NCI-H2107 treated with DMSO at 0.1 percent for 48 hours (cell line): ENCODE results near the gene LOXHD1.

ENCODE experiments used
- DNase-seq: peaks from one replicate; lab custom pipeline; 2025; ENCODE audit not compliant: unreplicated experiment; lab: John Stamatoyannopoulos, UW

Gene LOXHD1

GRCh38 chr18:46449499-46449898, 207.5 kb downstream of the LOXHD1 start:
- DNase-seq, result no peak

DNA sequence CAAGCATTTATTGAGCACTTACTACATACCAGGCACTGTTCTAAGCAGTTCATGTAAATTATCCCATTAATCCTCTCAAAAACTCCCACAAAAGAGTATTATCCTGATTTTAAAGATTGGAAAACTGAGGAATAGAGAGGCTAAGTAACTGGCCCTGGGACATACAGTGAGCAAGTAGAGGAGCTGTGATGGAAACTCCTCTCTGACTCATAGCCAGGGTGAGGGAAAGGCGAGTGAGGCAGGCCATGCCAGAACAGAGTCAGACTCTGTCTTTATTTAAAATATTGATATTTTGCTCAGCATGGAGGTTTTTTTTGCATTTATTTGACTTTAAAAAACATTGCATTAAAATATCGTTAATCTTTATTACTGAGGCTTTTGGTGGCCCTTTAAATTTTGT, 208.0 kb downstream of the LOXHD1 start:
- no peak for DNase-seq

- DNase-seq, result no peak
Measured at GRCh38 chr18:46448347-46448746, 208.7 kb downstream of the LOXHD1 start.

DNA sequence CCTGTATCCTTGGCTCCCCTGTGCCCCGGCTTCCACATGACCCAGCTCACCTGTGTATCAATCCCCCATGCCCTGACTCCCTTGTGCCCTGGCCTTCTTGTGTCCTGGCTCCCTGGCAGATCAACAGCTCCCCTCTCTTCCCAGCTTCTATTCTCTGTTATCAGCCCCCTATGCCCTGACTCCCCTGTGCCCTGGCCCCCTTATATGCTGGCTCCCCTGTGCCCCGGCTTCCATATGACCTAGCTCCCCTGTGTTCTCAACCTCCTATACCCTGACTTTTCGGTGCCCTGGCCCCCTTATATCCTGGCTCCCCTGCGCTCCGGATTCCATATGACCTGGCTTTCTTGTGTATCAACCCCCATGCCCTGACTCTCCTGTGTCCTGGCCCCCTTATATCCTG, 209.2 kb downstream of the LOXHD1 start:
- DNase-seq, result no peak

- no peak for DNase-seq
Measured at GRCh38 chr18:46447323-46447722, 209.7 kb downstream of the LOXHD1 start.

DNA sequence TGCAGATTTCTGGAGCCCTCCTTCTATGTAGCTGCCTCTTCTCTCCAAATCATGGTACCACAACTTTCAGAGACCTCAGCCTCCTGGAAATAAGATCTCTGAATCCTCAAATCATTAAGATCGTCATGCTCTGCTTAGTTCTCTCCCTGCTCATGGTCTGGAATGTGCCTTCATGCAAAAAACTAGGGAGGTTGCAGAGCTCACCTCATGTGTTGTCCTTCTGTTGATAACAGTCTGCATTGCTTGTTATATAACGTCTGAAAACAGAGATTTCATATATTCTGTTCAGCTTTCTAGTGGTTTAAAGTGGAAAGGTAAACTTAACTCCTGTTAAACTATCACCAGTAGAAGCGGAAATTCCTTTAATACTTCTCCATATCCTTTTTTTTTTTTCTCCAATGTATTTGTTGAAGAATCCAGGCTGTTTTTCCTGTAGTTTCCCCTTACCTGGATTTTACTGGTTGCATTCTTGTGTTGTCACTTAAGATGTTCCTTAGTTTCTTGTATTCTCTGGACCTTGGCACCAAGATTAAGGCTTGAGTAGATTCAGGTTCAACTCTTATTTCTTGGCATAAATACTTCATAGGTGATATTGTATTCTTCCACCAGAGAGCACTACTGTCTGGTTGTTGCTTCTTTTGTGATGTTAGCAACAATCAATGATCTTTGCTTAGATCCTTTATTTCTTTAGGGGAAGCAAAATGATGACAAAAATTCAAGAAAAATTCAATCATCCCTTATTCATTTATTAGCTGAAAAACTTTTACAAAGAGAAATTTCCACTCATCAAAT, 211.3 kb downstream of the LOXHD1 start:
- no peak for DNase-seq

GRCh38 chr18:46439037-46439436, 218.0 kb downstream of the LOXHD1 start:
- no peak for DNase-seq

DNA sequence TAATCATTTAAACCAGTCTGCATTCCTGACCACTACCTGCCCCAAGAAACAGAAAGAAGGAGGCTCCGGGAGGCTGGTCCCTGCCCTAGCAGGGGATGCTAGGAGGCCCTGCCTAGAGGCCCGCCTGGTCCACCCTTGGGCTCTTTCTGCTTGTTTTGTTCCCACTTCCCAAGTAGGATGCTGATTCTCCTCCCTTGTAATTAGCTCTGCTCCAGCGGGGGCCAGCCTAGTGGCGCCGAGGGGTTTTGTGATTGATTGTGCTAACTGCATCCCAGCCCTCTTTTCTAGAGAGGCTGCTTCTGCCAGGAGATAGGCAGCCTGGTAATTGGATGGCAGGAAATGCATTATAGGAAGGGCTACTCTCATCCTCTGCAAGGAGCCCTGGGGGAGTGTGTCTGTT, 220.0 kb downstream of the LOXHD1 start:
- DNase-seq, result no peak

- DNase-seq, result no peak
Measured at GRCh38 chr18:46436621-46437020, 220.4 kb downstream of the LOXHD1 start.

- no peak for DNase-seq
Measured at GRCh38 chr18:46435031-46435430, 222.0 kb downstream of the LOXHD1 start.

DNA sequence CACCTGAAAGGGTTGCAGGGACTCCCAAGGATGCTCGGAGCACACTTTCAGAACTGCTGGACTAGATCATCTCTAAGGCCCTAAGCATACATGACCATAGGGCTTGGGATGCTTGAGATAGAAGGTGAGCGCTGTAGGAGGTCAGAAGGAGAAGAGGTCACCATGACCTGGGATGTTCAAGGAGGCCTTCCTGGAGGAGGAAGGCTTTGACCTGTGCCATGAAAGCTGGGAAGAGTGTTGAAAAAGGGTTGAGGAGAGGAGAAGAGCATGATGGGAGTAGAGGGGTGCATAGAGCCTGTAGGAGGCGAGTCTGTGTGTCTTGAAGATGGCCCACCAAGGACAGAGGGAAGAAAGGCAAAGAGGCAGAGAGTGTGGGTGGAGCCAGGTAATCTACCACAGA, 222.4 kb downstream of the LOXHD1 start:
- DNase-seq, result no peak

DNA sequence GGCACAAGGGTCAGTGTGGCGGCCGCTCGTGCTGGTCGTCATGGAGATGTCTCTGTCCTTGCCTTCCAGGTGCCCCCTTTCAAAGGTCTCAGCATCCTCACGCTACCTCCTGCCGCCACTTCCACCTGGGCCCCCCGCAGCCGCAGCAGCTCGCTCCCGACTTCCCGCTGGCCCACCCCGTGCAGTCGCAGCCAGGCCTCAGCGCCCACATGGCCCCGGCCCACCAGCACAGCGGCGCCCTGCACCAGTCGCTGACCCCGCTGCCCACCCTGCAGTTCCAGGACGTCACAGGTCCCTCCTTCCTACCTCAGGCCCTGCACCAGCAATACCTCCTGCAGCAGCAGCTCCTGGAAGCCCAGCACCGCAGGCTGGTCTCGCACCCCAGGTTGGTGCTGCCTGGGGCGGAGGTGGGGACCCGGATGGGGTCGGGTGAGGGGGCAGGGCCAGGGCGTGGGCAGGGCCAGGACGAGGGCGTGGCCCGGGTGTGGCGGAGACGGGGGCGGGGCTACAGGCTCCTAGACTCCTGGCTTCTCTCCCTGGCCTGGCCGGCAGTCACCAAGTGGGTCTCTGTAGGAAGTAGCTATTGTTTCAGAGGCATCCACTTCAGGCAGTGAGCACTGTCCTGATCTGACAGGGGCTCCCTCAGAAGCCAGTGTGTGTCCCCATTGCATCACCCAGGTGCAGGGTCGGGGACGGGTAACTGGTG, 223.7 kb downstream of the LOXHD1 start:
- no peak for DNase-seq

DNA sequence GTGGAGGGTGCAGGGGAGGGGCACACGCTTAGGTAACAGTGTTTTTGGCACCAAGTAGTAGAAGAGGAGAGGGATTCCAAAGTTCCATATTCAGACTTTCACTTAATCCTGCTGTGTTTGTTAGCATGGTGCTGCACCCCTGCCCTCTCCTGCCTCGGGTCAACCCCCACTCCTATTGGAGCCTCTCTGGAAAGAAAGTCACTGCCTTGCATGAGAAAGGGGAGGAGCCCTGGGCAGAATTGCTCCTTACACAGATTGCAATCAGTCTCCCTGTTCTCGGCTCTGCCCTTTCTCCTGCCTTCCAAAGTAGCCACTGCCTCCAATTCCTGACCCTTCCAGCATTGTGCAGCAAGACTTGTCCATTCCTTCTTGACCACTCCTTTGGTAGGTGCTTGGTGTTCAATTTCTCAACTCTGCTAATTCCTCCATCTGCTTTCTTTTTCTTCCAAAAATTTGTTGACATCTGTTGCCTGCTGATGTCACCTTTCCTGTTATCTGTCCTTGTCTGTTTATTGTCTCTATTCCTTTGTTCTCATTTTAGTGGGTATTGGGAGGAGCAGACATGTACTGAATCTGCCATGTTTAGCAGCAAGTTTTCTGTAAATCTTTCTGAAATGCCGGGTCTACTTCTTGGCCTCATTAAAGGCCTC, 225.4 kb downstream of the LOXHD1 start:
- DNase-seq, result no peak

DNA sequence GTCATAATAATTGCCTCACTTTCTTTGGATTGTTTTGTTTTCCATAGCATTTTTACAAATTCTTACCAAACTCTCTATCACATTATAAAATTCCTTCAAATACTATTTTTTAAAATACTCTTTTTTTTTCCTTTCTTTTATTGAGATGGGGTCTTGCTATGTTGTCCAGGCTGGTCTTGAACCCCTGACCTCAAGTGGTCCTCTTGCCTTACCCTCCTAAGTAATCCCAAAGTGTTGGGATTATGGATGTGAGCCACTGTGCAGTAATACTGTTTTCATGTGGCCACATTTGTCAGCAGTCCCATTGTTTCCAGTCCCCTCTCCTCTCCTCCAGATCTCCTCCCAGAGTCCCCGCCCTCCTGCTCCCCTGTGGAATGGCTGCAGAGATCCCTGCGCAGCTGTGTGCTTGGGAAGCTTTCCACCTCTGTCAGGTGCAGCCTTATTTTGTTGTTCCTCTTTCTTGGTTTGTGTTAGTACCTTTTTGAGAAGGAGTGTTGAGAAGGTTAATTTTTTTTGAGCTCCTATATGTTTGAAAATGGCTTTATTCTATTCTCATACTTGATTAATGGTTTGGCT, 227.3 kb downstream of the LOXHD1 start:
- DNase-seq, result no peak

- DNase-seq, result no peak
Measured at GRCh38 chr18:46429130-46429529, 227.9 kb downstream of the LOXHD1 start.

GRCh38 chr18:46428368-46428767, 228.7 kb downstream of the LOXHD1 start:
- DNase-seq, result no peak

GRCh38 chr18:46427216-46427995, 229.6 kb downstream of the LOXHD1 start:
- no peak for DNase-seq
